A549 (cell line): ENCODE data around the gene NCBP3. TPM values are rescaled to one million over a fixed set of nuclear protein-coding genes. Genes with fewer than 3 reads are reported as not detected.

Experiments
- ATAC-seq, 2 experiments: fragments of 200-7000 bp in 1 of 2; fragments of >200 bp in 1 of 2; cut with Nextera tagmentation in 1 of 2; cut with Tn5 transposase in 1 of 2; 3 replicates each; pipeline versions ENCODE4 v1.8.0 to v1.9.1; 2018 to 2020; ENCODE audit warnings: mild to moderate bottlenecking in 1 of 2, moderate library complexity in 1 of 2
- CTCF ChIA-PET: fragments of 300-600 bp; sonication (Branson Sonifier 250); formaldehyde crosslinking; extraction: SDS; loops from one replicate; lab custom pipeline; 2021; ENCODE audit warnings: antibody characterized with exemption, inconsistent platforms; lab: Yijun Ruan, JAX
- POLR2A ChIA-PET: fragments of 350-600 bp; formaldehyde crosslinking; extraction: SDS; loops from one replicate; lab custom pipeline; 2021; ENCODE audit warnings: antibody characterized with exemption, inconsistent platforms; lab: Yijun Ruan, JAX
- DNase-seq, 2 experiments: peaks; one replicate each; pipeline versions ENCODE4 v3.0.0 to v3.0.0-alpha.2; 2011 to 2016; ENCODE audit warnings: low read depth in 1 of 2, low spot score in 1 of 2
- FAIRE-seq: peaks from 2 replicates; lab custom pipeline; 2011; peaks lifted over from hg19 to GRCh38; lab: Jason Lieb, UNC
- H3K27ac ChIP-seq, 2 experiments: fragments of >200 bp; sonication (Bioruptor Twin); formaldehyde crosslinking; 3 replicates each; pipeline ENCODE4 v1.5.1; 2016 to 2017
- H3K4me1 ChIP-seq: fragments of >200 bp; sonication (Bioruptor Twin); formaldehyde crosslinking; 3 replicates; pipeline ENCODE4 v1.6.1; 2016
- H3K4me2 ChIP-seq: fragments of >200 bp; sonication (Bioruptor Twin); formaldehyde crosslinking; 3 replicates; pipeline ENCODE4 v1.6.1; 2016
- H3K4me3 ChIP-seq: fragments of >200 bp; sonication (Bioruptor Twin); formaldehyde crosslinking; 3 replicates; pipeline ENCODE4 v1.5.1; 2016
- H3K9me3 ChIP-seq: fragments of >200 bp; sonication (Bioruptor Twin); formaldehyde crosslinking; 3 replicates; pipeline ENCODE4 v1.6.1; 2016
- BHLHE40 ChIP-seq: IDR thresholded peaks from 2 replicates; pipeline ENCODE4 v1.6.1; 2012; ENCODE audit warnings: low read depth, low read length, inconsistent platforms
- CTCF ChIP-seq: fragments of >200 bp; sonication (Bioruptor Twin); formaldehyde crosslinking; IDR thresholded peaks from 3 replicates; pipeline ENCODE4 v1.5.1; 2016
- EHMT2 ChIP-seq: fragments of 200-600 bp; sonication (generic); IDR thresholded peaks from 2 replicates; pipeline ENCODE4 v1.6.1; 2016; ENCODE audit warnings: antibody characterized with exemption, low read depth, mild to moderate bottlenecking, moderate library complexity
- HDAC2 ChIP-seq: fragments of 200-600 bp; sonication (generic); IDR thresholded peaks from 2 replicates; pipeline ENCODE4 v1.6.1; 2016
- HOXB5 ChIP-seq: fragments of 250-450 bp; sonication (Bioruptor Pico); IDR thresholded peaks from 2 replicates; pipeline ENCODE4 v1.5.0; 2020; ENCODE audit warnings: mild to moderate bottlenecking, moderate library complexity
- KDM5A ChIP-seq: fragments of 200-600 bp; sonication (generic); IDR thresholded peaks from 2 replicates; pipeline ENCODE4 v1.6.1; 2016; ENCODE audit warnings: antibody characterized with exemption, mild to moderate bottlenecking
- NR3C1 ChIP-seq: fragments of >200 bp; sonication (Bioruptor Twin); formaldehyde crosslinking; IDR thresholded peaks from 3 replicates; pipeline ENCODE4 v1.6.1; 2017
- PHF8 ChIP-seq: fragments of 200-600 bp; sonication (generic); IDR thresholded peaks from 2 replicates; pipeline ENCODE4 v1.6.1; 2016; ENCODE audit warnings: low read depth, mild to moderate bottlenecking, antibody characterized with exemption, moderate library complexity, borderline replicate concordance
- RAD21 ChIP-seq, 2 experiments: fragments of >200 bp in 1 of 2; sonication (Bioruptor Twin) in 1 of 2; formaldehyde crosslinking in 1 of 2; IDR thresholded peaks in 1 of 2; conservative IDR thresholded peaks in 1 of 2; 2 replicates in 1 of 2; 3 replicates in 1 of 2; pipeline ENCODE4 v1.6.1; 2012 to 2018; ENCODE audit warnings: inconsistent platforms in 1 of 2
- RCOR1 ChIP-seq: fragments of 150-350 bp; IDR thresholded peaks from 2 replicates; pipeline ENCODE4 v1.6.1; 2014; ENCODE audit warnings: antibody characterized with exemption, low read length, low read depth
- SMC3 ChIP-seq: fragments of >200 bp; sonication (Bioruptor Twin); formaldehyde crosslinking; IDR thresholded peaks from 3 replicates; pipeline ENCODE4 v1.6.1; 2018; ENCODE audit warnings: inconsistent platforms
- TP53 ChIP-seq: fragments of 250-450 bp; sonication (Bioruptor Pico); IDR thresholded peaks from 2 replicates; pipeline ENCODE4 v1.5.0; 2021; ENCODE audit warnings: mild to moderate bottlenecking, moderate library complexity
- USF2 ChIP-seq: fragments of 450-650 bp; IDR thresholded peaks from 2 replicates; pipeline ENCODE4 v1.6.1; 2014; ENCODE audit warnings: antibody characterized with exemption
- ZFP36 ChIP-seq: fragments of 450-650 bp; IDR thresholded peaks from 2 replicates; pipeline ENCODE4 v1.6.1; 2014; ENCODE audit warnings: borderline replicate concordance; ENCODE audit not compliant: partially characterized antibody
- ZNF302 ChIP-seq: fragments of 250-450 bp; sonication (Bioruptor Pico); IDR thresholded peaks from 2 replicates; pipeline ENCODE4 v1.9.0; 2021; ENCODE audit warnings: inconsistent platforms, mild to moderate bottlenecking, moderate library complexity
- WGBS: methylation state at CpG from one replicate; pipeline ENCODE4 v1.1.6; 2017; ENCODE audit errors: missing lambda C conversion rate; 5-methylcytosine and 5-hydroxymethylcytosine counted together
- polyA plus RNA-seq, 4 experiments: library from polyadenylated mRNA; depleted of rRNA in 3 of 4; stranded (reverse); fragments of >200 nt; fragmentation: RNase III in 1 of 4; extraction: RNeasy Plus Mini Kit Qiagen cat#74134 plus additional on column Dnase treatment in 1 of 4; gene quantifications; 2 replicates in 3 of 4; 3 replicates in 1 of 4; pipeline ENCODE4 v1.2.3, GENCODE V29; 2011 to 2017

NCBP3 gene
- polyA plus RNA-seq, 2 of the 4 experiments (the other 2 are of a cell fraction): 32.7 to 36.6 TPM

DNA sequence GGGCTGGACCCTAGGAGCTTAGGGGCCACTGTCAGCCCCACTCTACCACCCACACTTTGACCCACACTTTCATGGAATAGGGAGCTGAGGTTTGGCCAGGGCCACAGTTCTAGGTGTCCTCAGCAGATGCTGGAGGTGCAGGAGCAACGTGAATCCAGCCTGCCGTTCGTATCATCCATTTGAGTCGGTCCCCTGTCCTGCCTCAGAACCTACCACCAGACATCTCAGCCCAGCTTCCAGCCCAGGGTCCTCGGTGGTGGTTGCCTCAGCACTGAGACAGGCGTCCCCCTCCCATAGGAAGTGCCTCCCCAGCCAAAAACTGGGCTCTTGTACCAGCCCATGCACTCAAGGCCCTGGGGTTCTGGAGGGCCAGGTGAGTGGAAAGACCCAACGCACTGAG is 44.7 kb downstream of the NCBP3 start:
- peaks cover 23% of the 10 kb centered on the region; the same call in 1 of the 3 replicates for H3K4me1 ChIP-seq
- CTCF ChIA-PET: interaction anchor here (0.6 to 3.1 kb wide), 9 partner anchors 10 to 326 kb away, joined by 3 to 29 read pairs (median 5); no protein-coding TSS in a partner anchor
- H3K4me2 ChIP-seq: no peak overlapping the region
- no peak for FAIRE-seq
- 85% methylated on average over 7 of the region's 7 CpGs for WGBS
- TF ChIP-seq SMC3 (no peak), EHMT2 (no peak), USF2 (no peak), NR3C1 (no peak), HOXB5 (no peak), KDM5A (no peak), ZNF302 (CRISPR knock-in tag) (no peak)
- TF ChIP-seq, all 56 proteins: peak for 0
- peak overlapping the region in 1 of 2 experiments; percentile 4; a peak in 1 of 6 replicates for H3K27ac ChIP-seq
- ATAC-seq (no peak), DNase-seq (no peak)
- H3K4me3 ChIP-seq: no peak overlapping the region
- no peaks in the 10 kb centered on the region for H3K9me3 ChIP-seq
- POLR2A ChIA-PET: no interaction called here

DNA sequence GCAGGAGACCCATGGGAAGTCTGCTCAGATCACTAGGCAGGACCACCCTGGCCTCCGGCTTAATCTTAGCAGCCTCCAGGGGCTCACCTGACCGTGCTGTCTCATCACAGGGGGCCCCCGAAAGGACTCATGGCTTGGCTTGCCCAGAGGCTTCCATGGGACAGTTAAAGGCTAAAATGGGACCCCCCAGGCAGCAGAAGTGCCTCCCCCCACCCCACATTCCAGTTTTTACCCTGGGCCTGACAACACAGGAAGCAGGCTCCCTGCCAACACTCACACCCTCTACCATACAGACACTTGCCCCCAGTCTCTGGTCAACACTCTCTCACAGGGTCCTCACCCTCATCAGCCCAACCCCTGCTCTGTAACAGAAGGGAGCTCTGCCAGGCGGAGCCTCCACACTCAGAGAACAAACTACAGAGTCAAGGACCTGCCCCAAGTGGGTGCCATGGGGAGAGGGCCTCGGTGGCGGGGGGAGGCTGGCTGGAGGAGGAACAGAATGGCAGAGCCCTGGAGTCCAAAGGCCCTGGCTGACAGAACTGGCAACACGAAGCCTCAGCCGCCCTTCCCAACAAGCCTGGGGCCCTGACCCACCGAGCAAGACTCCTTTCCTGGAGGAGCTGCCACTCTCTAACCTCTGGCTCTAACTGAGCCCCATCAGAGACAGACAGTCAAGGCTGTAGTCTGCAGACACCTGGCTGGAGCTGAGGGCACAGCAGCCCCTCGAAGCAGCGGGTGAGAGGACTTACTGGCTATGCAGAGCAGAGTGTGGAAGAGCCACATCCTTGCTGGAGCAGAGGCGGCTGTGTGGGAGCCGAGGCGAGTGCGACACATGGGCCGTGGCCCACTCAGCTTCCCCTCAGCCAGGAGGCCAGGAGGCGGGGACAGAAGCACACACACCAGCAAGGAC is 45.4 kb downstream of the NCBP3 start, which contains the start of gene ITGAE:
Gene ITGAE, minus strand, starts transcription at position 827 of the 910 bp plus-strand sequence. Its CDS starts 44 bp downstream, at position 783.
- TF ChIP-seq RCOR1 (no peak), ZFP36 (no peak), ZNF302 (CRISPR knock-in tag) (no peak), CTCF (no peak), TP53 (CRISPR knock-in tag) (no peak), BHLHE40 (no peak)
- Histone ChIP-seq H3K4me1 (peaks cover 24% of the 10 kb centered on the region; the same call in 2 of the 3 replicates), H3K27ac (peak within 1 kb of the TSS in 1 of 2 experiments; percentile 4; a peak in 2 of 6 replicates), H3K9me3 (no peaks in the 10 kb centered on the region), H3K4me2 (no peak within 1 kb of the TSS), H3K4me3 (no peak within 1 kb of the TSS)
- POLR2A ChIA-PET: no interaction called here
- no peak for FAIRE-seq
- CTCF ChIA-PET: interaction anchor here (0.6 to 3.1 kb wide), 10 partner anchors 9 to 327 kb away, joined by 3 to 29 read pairs (median 4); no protein-coding TSS in a partner anchor
- ATAC-seq: no peak; a peak in 1 of 6 replicates
- WGBS: 85% methylated on average over 17 of the region's 17 CpGs
- no peak for DNase-seq

GRCh38 chr17:3799181-3799945 is 46.7 kb downstream of the NCBP3 start:
- no peak for FAIRE-seq

More at GRCh38 chr17:3799181-3799945, 46.7 kb downstream of the NCBP3 start:
- ATAC-seq (no peak), DNase-seq (no peak)
- POLR2A ChIA-PET: no interaction called here
- Histone ChIP-seq H3K9me3 (no peaks in the 10 kb centered on the region), H3K27ac (peak overlapping the region in 1 of 2 experiments; percentile 64; a peak in 3 of 6 replicates), H3K4me1 (peaks cover 37% of the 10 kb centered on the region), H3K4me2 (no peak overlapping the region), H3K4me3 (no peak overlapping the region)
- 85% methylated on average over 12 of the region's 12 CpGs for WGBS
- TF ChIP-seq PHF8 (no peak), RAD21 (conservative IDR thresholded peaks at IDR 0.05 in 1 of 2, IDR thresholded peaks at IDR 0.05 in 1 of 2) (0 out of 5 replicates have a peak, but pooled peaks of 1 of the 2 experiments have one; percentile 6), NR3C1 (no peak), HDAC2 (no peak)
- CTCF ChIA-PET: interaction anchor here (1.0 to 3.1 kb wide), 5 partner anchors 18 to 182 kb away, joined by 3 to 29 read pairs (median 3); no protein-coding TSS in a partner anchor
